Peyer's patch (tissue), 4 donors: ENCODE data around the gene SAMD4B.

Experiments
- POLR2A ChIP-seq, 2 donors: fragments of 450-650 bp; IDR thresholded peaks; one replicate each; pipeline ENCODE4 v1.5.1; 2017; ENCODE audit warnings: antibody characterized with exemption in 2 of 2, mild to moderate bottlenecking in 2 of 2, moderate library complexity in 2 of 2
- TF ChIP-seq, protein P1 (sequence below), 6 experiments: fragments of 450-650 bp in 4 of 6; fragments of 200-600 bp in 2 of 6; sonication (generic) in 1 of 6; IDR thresholded peaks; one replicate each; pipeline ENCODE4 v1.5.1; 2017 to 2019; ENCODE audit warnings: antibody characterized with exemption in 6 of 6, mild to moderate bottlenecking in 3 of 6, moderate library complexity in 1 of 6

- TF ChIP-seq, protein P1, sequence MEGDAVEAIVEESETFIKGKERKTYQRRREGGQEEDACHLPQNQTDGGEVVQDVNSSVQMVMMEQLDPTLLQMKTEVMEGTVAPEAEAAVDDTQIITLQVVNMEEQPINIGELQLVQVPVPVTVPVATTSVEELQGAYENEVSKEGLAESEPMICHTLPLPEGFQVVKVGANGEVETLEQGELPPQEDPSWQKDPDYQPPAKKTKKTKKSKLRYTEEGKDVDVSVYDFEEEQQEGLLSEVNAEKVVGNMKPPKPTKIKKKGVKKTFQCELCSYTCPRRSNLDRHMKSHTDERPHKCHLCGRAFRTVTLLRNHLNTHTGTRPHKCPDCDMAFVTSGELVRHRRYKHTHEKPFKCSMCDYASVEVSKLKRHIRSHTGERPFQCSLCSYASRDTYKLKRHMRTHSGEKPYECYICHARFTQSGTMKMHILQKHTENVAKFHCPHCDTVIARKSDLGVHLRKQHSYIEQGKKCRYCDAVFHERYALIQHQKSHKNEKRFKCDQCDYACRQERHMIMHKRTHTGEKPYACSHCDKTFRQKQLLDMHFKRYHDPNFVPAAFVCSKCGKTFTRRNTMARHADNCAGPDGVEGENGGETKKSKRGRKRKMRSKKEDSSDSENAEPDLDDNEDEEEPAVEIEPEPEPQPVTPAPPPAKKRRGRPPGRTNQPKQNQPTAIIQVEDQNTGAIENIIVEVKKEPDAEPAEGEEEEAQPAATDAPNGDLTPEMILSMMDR (IDR thresholded peaks at IDR 0.05), result no peak
- TF ChIP-seq POLR2A (IDR thresholded peaks at IDR 0.05), result no peak
Observed at GRCh38 chr19:39307046-39307821, 35.0 kb upstream of the SAMD4B start.
